AG08395 (cell line): Measurements from ENCODE around the gene FGF12.

Source experiments
- DNase-seq: peaks from one replicate; pipeline ENCODE4 v3.0.0; 2012; ENCODE audit warnings: mixed read lengths, low spot score

Gene FGF12

GRCh38 chr3:192259661-192260060, 467.7 kb downstream of the FGF12 start:
- no peak for DNase-seq

GRCh38 chr3:192258721-192259120, 468.6 kb downstream of the FGF12 start:
- no peak for DNase-seq

- no peak for DNase-seq
Observed at GRCh38 chr3:192255839-192256238, 471.5 kb downstream of the FGF12 start.

GRCh38 chr3:192253138-192253887, 474.0 kb downstream of the FGF12 start:
- no peak for DNase-seq

GRCh38 chr3:192249516-192249915, 477.8 kb downstream of the FGF12 start:
- no peak for DNase-seq

GRCh38 chr3:192246847-192247559, 480.3 kb downstream of the FGF12 start:
- DNase-seq: no peak

GRCh38 chr3:192244591-192244990, 482.8 kb downstream of the FGF12 start:
- DNase-seq: no peak

GRCh38 chr3:192239956-192240355, 487.4 kb downstream of the FGF12 start:
- DNase-seq: no peak

- no peak for DNase-seq
Observed at GRCh38 chr3:192237992-192238608, 489.2 kb downstream of the FGF12 start.

GRCh38 chr3:192229866-192230265, 497.5 kb downstream of the FGF12 start:
- DNase-seq: no peak

- DNase-seq: no peak
Observed at GRCh38 chr3:192224634-192225155, 502.6 kb downstream of the FGF12 start.

GRCh38 chr3:192223815-192224214, 503.5 kb downstream of the FGF12 start:
- DNase-seq: no peak

GRCh38 chr3:192220915-192221314, 506.4 kb downstream of the FGF12 start:
- no peak for DNase-seq

- DNase-seq: no peak
Observed at GRCh38 chr3:192219926-192220325, 507.4 kb downstream of the FGF12 start.

GRCh38 chr3:192216067-192216466, 511.3 kb downstream of the FGF12 start:
- no peak for DNase-seq

- DNase-seq: no peak
Observed at GRCh38 chr3:192212979-192213378, 514.4 kb downstream of the FGF12 start.

- DNase-seq: no peak
Observed at GRCh38 chr3:192212335-192212734, 515.0 kb downstream of the FGF12 start.

GRCh38 chr3:192207651-192208050, 519.7 kb downstream of the FGF12 start:
- no peak for DNase-seq

- no peak for DNase-seq
Observed at GRCh38 chr3:192207239-192207638, 520.1 kb downstream of the FGF12 start.

- no peak for DNase-seq
Observed at GRCh38 chr3:192194085-192194484, 533.3 kb downstream of the FGF12 start.

- DNase-seq: no peak
Observed at GRCh38 chr3:192188218-192188835, 539.0 kb downstream of the FGF12 start.

- DNase-seq: no peak
Observed at GRCh38 chr3:192187485-192188051, 539.8 kb downstream of the FGF12 start.
